Vagina (tissue), 2 donors: Measurements from ENCODE around the gene CPNE1. TPM values are rescaled to one million over a fixed set of nuclear protein-coding genes. Genes with fewer than 3 reads are reported as not detected.

Experiments used
- DNase-seq, 2 donors: peaks; one replicate each; pipeline ENCODE4 v3.0.0-alpha.2; 2017; ENCODE audit errors: extremely low spot score in 2 of 2
- H3K27ac ChIP-seq: fragments of 200-600 bp; sonication (generic); one replicate; pipeline ENCODE4 v1.5.1; 2019
- H3K27me3 ChIP-seq: fragments of 200-600 bp; sonication (generic); one replicate; pipeline ENCODE4 v1.5.1; 2019
- H3K36me3 ChIP-seq, 2 donors: fragments of 200-600 bp; sonication (generic); one replicate each; pipeline ENCODE4 v1.5.1; 2017 to 2019
- H3K4me1 ChIP-seq: fragments of 200-600 bp; sonication (generic); one replicate; pipeline ENCODE4 v1.5.1; 2019
- H3K4me3 ChIP-seq, 2 donors: fragments of 200-600 bp; sonication (generic); 1 replicate in 1 of 2; 2 replicates in 1 of 2; pipeline ENCODE4 v1.5.1; 2016 to 2019
- H3K9me3 ChIP-seq: fragments of 200-600 bp; sonication (generic); one replicate; pipeline ENCODE4 v1.5.1; 2019
- CTCF ChIP-seq, 3 experiments: fragments of 450-650 bp in 2 of 3; fragments of 200-600 bp in 1 of 3; sonication (generic) in 1 of 3; IDR thresholded peaks; one replicate each; pipeline ENCODE4 v1.5.1; 2017 to 2019; ENCODE audit warnings: antibody characterized with exemption in 3 of 3, mild to moderate bottlenecking in 2 of 3, moderate library complexity in 2 of 3
- POLR2A ChIP-seq, 2 donors: fragments of 450-650 bp; IDR thresholded peaks; one replicate each; pipeline ENCODE4 v1.6.1; 2017; ENCODE audit warnings: antibody characterized with exemption in 2 of 2, mild to moderate bottlenecking in 2 of 2, moderate library complexity in 2 of 2
- POLR2AphosphoS5 ChIP-seq, 2 donors: sonication (generic); formaldehyde crosslinking; IDR thresholded peaks; one replicate each; pipeline ENCODE4 v1.9.0; 2017; ENCODE audit warnings: antibody characterized with exemption in 2 of 2, mild to moderate bottlenecking in 2 of 2, low read depth in 1 of 2; ENCODE audit not compliant: insufficient read depth in 1 of 2
- intact Hi-C: fragments of 100-400 bp; cut with DNase I; formaldehyde crosslinking; loops from one replicate; pipeline ENCODE4 v1.15.1; 2023
- total RNA-seq: library from RNA; depleted of rRNA; stranded (reverse); fragments of >200 nt; gene quantifications from one replicate; pipeline ENCODE4 v1.2.3, GENCODE V29; 2016

Gene CPNE1
- total RNA-seq, 1 donor from 2014 or later, result 149 TPM

DNA sequence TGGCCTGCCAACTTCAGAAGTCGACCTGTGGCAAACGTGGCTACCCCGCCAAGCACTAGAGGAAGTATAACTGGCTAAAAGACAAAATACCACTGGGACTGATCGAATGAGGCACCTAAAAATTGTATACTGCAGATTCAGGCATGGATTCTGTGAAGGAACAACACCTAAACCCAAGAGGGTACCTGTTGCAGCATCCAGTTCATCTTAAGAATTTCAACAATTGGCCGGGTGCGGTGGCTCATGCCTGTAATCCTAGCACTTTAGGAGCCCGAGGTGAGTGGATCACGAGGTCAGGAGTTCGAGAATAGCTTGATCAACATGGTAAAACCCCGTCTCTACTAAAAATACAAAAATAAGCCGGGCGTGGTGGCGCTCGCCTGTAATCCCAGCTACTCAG is 76.3 kb downstream of the CPNE1 start:
- no peaks in the 10 kb centered on the region for H3K27me3 ChIP-seq
- no peaks in the 10 kb centered on the region for H3K4me1 ChIP-seq
- intact Hi-C loops, result no loop called here
- no peak overlapping the region for H3K4me3 ChIP-seq
- no peaks in the 10 kb centered on the region for H3K9me3 ChIP-seq
- TF ChIP-seq POLR2AphosphoS5 (IDR thresholded peaks at IDR 0.05; ENCODE audit: insufficient read depth in 1 of 2, low read depth in 1 of 2) (no peak), POLR2A (IDR thresholded peaks at IDR 0.05) (no peak), CTCF (IDR thresholded peaks at IDR 0.05) (no peak)
- no peak for DNase-seq
- H3K36me3 ChIP-seq, result no peaks in the 10 kb centered on the region
- H3K27ac ChIP-seq, result no peak overlapping the region

DNA sequence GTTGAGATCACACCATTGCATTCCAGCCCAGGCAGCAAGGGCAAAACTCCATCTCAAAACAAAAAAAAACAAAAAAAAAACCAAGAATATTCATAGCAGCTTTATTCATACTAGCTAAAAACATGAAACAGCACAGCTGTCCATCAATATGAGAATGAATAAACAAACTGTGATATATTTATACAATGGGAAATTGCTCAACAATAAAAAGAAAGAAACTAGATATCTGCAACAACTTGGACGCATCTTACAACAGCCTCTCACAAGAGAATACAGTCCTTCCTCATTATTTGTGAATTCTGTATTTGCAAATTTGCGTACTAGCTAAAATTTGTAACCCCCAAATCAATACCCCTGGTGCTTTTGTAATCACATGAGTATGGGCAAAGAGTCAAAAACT is 77.3 kb downstream of the CPNE1 start:
- TF ChIP-seq POLR2AphosphoS5 (IDR thresholded peaks at IDR 0.05; ENCODE audit: insufficient read depth in 1 of 2, low read depth in 1 of 2) (no peak), CTCF (IDR thresholded peaks at IDR 0.05) (no peak), POLR2A (IDR thresholded peaks at IDR 0.05) (no peak)
- intact Hi-C loops, result no loop called here

GRCh38 chr20:35586751-35587425 is 77.8 kb downstream of the CPNE1 start:
- no peaks in the 10 kb centered on the region for H3K36me3 ChIP-seq
- no peak for TF ChIP-seq POLR2AphosphoS5 (IDR thresholded peaks at IDR 0.05; ENCODE audit: insufficient read depth in 1 of 2, low read depth in 1 of 2)
- TF ChIP-seq POLR2A (IDR thresholded peaks at IDR 0.05), result no peak
- no peak for TF ChIP-seq CTCF (IDR thresholded peaks at IDR 0.05)
- H3K27me3 ChIP-seq, result no peaks in the 10 kb centered on the region
- H3K27ac ChIP-seq, result no peak overlapping the region
- DNase-seq, result no peak
- no peaks in the 10 kb centered on the region for H3K4me1 ChIP-seq
- no peak overlapping the region for H3K4me3 ChIP-seq
- H3K9me3 ChIP-seq, result no peaks in the 10 kb centered on the region
- intact Hi-C loops, result no loop called here

More for the DNA sequence above, 77.3 kb downstream of the CPNE1 start:
- no peak for DNase-seq
- H3K9me3 ChIP-seq, result no peaks in the 10 kb centered on the region
- no peak overlapping the region for H3K27ac ChIP-seq
- no peaks in the 10 kb centered on the region for H3K36me3 ChIP-seq
- no peaks in the 10 kb centered on the region for H3K27me3 ChIP-seq
- no peaks in the 10 kb centered on the region for H3K4me1 ChIP-seq
- no peak overlapping the region for H3K4me3 ChIP-seq

- DNase-seq, result no peak
- H3K36me3 ChIP-seq, result no peaks in the 10 kb centered on the region
- H3K4me3 ChIP-seq, result no peak overlapping the region
- no peaks in the 10 kb centered on the region for H3K4me1 ChIP-seq
- intact Hi-C loops, result no loop called here
- no peaks in the 10 kb centered on the region for H3K27me3 ChIP-seq
- no peak overlapping the region for H3K27ac ChIP-seq
- no peaks in the 10 kb centered on the region for H3K9me3 ChIP-seq
- TF ChIP-seq CTCF (IDR thresholded peaks at IDR 0.05) (no peak), POLR2A (IDR thresholded peaks at IDR 0.05) (no peak), POLR2AphosphoS5 (IDR thresholded peaks at IDR 0.05; ENCODE audit: insufficient read depth in 1 of 2, low read depth in 1 of 2) (no peak)
Observed at GRCh38 chr20:35583636-35584560, 80.8 kb downstream of the CPNE1 start.
